Measurements from ENCODE around the gene BMP6. TPM values are rescaled to one million over a fixed set of nuclear protein-coding genes. Genes with fewer than 3 reads are reported as not detected.

The BMP6 gene
- total and polyA plus RNA-seq, 2 of the 4 experiments (the other 2 are of a cell fraction): 0.18 to 0.19 TPM

DNA sequence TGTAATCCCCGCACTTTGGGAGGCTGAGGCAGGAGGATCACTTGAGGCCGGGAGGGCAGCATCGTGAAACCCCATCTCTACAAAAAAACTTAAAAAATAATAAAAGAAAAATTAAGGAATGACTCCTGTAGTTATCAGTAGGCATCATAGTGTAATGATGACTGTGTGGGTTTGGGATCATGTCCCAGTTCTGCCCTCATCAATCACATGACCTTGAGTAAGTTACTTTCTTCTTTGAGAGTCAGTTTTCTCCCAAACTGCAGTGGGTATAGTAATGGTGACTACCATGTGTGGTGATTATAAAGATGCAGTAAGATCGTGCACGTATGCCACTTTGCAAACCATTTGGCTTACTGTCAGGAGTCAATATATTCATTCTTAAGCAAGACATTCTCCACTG, 95.5 kb downstream of the BMP6 start:
- ChIA-PET POLR2A (ENCODE audit: unreplicated experiment) (no interaction called here), CTCF (no interaction called here)
- dilution Hi-C loops (cut with HindIII; ENCODE audit: low sequenced_read_pairs, unreplicated experiment) (no loop called here), intact Hi-C loops (cut with micrococcal nuclease) (no loop called here), in situ Hi-C loops (cut with MboI; ENCODE audit: low sequenced_read_pairs) (no loop called here)
- Histone ChIP-seq H3K4me1 (ENCODE audit: control insufficient read depth, insufficient read depth, low read length) (peaks cover 6% of the 10 kb centered on the region; the same call in 1 of the 2 replicates), H3K14ac (replicated peaks; ENCODE audit: low read depth, low read length) (no peak overlapping the region), H3K36me3 (ENCODE audit: control insufficient read depth, insufficient read depth, low read length) (no peaks in the 10 kb centered on the region), H3K27me3 (ENCODE audit: control insufficient read depth, insufficient read depth, low read length) (no peaks in the 10 kb centered on the region), H2BK5ac (ENCODE audit: low read depth, low read length, poor library complexity, severe bottlenecking) (no peak overlapping the region), H3K56ac (ENCODE audit: extremely low read depth, insufficient read depth, low read length) (no peak overlapping the region), H3K23ac (ENCODE audit: low read depth, low read length) (no peak overlapping the region), H2AFZ (replicated peaks; ENCODE audit: low read length, poor library complexity) (no peak overlapping the region), H3K9me3 (ENCODE audit: control insufficient read depth, insufficient read depth, low read length) (no peaks in the 10 kb centered on the region), H2BK120ac (ENCODE audit: low read depth, low read length) (no peak overlapping the region), H4K91ac (ENCODE audit: insufficient read depth, low read depth, low read length) (no peak overlapping the region), H3K9ac (ENCODE audit: low read depth, low read length) (no peak overlapping the region), H3K4me2 (ENCODE audit: low read depth, low read length) (no peak overlapping the region), H3K27ac (ENCODE audit: insufficient read depth, low read length) (no peak overlapping the region), H3K4me3 (ENCODE audit: insufficient read depth, low read depth, low read length) (no peak overlapping the region), H3K4ac (ENCODE audit: low read depth, low read length) (no peak overlapping the region), H3K18ac (ENCODE audit: low read depth, low read length) (no peak overlapping the region), H3K79me1 (ENCODE audit: low read depth in 1 of 2, low read length in 2 of 2) (no peaks in the 10 kb centered on the region), H3K9me1 (ENCODE audit: insufficient read depth, low read length) (no peaks in the 10 kb centered on the region; the same call in 1 of the 2 replicates), H2BK15ac (ENCODE audit: low read depth, low read length) (no peak overlapping the region), H4K5ac (ENCODE audit: low read depth, low read length) (no peak overlapping the region), H2AK5ac (ENCODE audit: low read depth, low read length) (no peak overlapping the region), H4K20me1 (ENCODE audit: insufficient read depth, low read length) (no peaks in the 10 kb centered on the region; the same call in 1 of the 2 replicates), H2AK9ac (replicated peaks; ENCODE audit: low read depth, low read length, poor library complexity) (no peak overlapping the region), H4K8ac (ENCODE audit: low read depth in 2 of 2, low read length in 2 of 2) (no peak overlapping the region), H2BK20ac (ENCODE audit: low read depth, low read length) (no peak overlapping the region)
- ATAC-seq (ENCODE audit: low read depth) (peak; percentile 29), DNase-seq (peak; percentile 34)
- BruUV-seq (replicated peaks): no TSS peak
- no CpG with 5 or more reads among the region's 5 CpGs for WGBS, 2 experiments (ENCODE audit: extremely low coverage in 2 of 2, insufficient read length in 1 of 2)
- no peak for TF ChIP-seq CEBPB (IDR thresholded peaks at IDR 0.05; ENCODE audit: low read depth, low read length)
- TF ChIP-seq, protein P1, sequence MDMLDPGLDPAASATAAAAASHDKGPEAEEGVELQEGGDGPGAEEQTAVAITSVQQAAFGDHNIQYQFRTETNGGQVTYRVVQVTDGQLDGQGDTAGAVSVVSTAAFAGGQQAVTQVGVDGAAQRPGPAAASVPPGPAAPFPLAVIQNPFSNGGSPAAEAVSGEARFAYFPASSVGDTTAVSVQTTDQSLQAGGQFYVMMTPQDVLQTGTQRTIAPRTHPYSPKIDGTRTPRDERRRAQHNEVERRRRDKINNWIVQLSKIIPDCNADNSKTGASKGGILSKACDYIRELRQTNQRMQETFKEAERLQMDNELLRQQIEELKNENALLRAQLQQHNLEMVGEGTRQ (IDR thresholded peaks at IDR 0.05; ENCODE audit: low read depth, low read length): peak; percentile 30; the same call in 1 of the 2 replicates
